Panc1 (cell line): Measurements from ENCODE around the gene KIF2A. TPM values are rescaled to one million over a fixed set of nuclear protein-coding genes. Genes with fewer than 3 reads are reported as not detected.

Experiments used
- ATAC-seq: fragments of 200-7000 bp; cut with Tn5 transposase; 2 replicates; pipeline ENCODE4 v1.9.1; 2020; ENCODE audit warnings: mild to moderate bottlenecking, moderate library complexity
- BruUV-seq: library from RNA; stranded (reverse); fragments of 400-500 nt; replicated peaks from 2 replicates; lab custom pipeline; 2021; lab: Mats Ljungman, UMichigan
- CTCF ChIA-PET: fragments of 300-600 bp; sonication (Branson Sonifier 250); formaldehyde crosslinking; loops from one replicate; lab custom pipeline; 2022; ENCODE audit warnings: antibody characterized with exemption; lab: Charles Lee
- POLR2A ChIA-PET: fragments of 300-600 bp; sonication (Branson Sonifier 250); formaldehyde crosslinking; loops from one replicate; lab custom pipeline; 2022; ENCODE audit warnings: antibody characterized with exemption; lab: Charles Lee
- DNase-seq: peaks from one replicate; pipeline ENCODE4 v3.0.0-alpha.2; 2010; ENCODE audit warnings: low read depth, low spot score
- H3K27ac ChIP-seq: 2 replicates; pipeline ENCODE4 v1.5.1; 2011; ENCODE audit warnings: mild to moderate bottlenecking, low read length, inconsistent platforms
- H3K27me3 ChIP-seq: fragments of 200-500 bp; sonication (Bioruptor generic); 2 replicates; pipeline ENCODE4 v1.6.0; 2014; ENCODE audit warnings: low read length, inconsistent platforms; ENCODE audit not compliant: control insufficient read depth, insufficient read depth
- H3K36me3 ChIP-seq: fragments of 200-500 bp; sonication (Bioruptor generic); 2 replicates; pipeline ENCODE4 v1.5.1; 2014; ENCODE audit warnings: inconsistent platforms, mild to moderate bottlenecking, low read length, moderate library complexity; ENCODE audit not compliant: control insufficient read depth, insufficient read depth
- H3K4me1 ChIP-seq: 2 replicates; pipeline ENCODE4 v1.5.1; 2011; ENCODE audit warnings: inconsistent platforms, mild to moderate bottlenecking, low read length, moderate library complexity; ENCODE audit not compliant: control insufficient read depth, insufficient read depth
- H3K4me3 ChIP-seq, 2 experiments: 2 replicates each; pipeline ENCODE4 v1.5.1; 2011 to 2012; ENCODE audit warnings: low read depth in 2 of 2, low read length in 2 of 2, mild to moderate bottlenecking in 2 of 2, inconsistent platforms in 1 of 2, moderate library complexity in 1 of 2
- H3K9me3 ChIP-seq: fragments of 200-500 bp; sonication (Bioruptor generic); 2 replicates; pipeline ENCODE4 v1.5.1; 2014; ENCODE audit warnings: low read depth, mild to moderate bottlenecking, inconsistent platforms, low read length, moderate library complexity; ENCODE audit not compliant: control insufficient read depth, insufficient read depth
- CTCF ChIP-seq: fragments of 450-650 bp; IDR thresholded peaks from 2 replicates; pipeline ENCODE4 v1.5.1; 2017; ENCODE audit warnings: mild to moderate bottlenecking
- POLR2AphosphoS5 ChIP-seq: IDR thresholded peaks from 2 replicates; pipeline ENCODE4 v1.6.1; 2012; ENCODE audit warnings: mild to moderate bottlenecking, low read depth, low read length, moderate library complexity
- SIN3A ChIP-seq: IDR thresholded peaks from 2 replicates; pipeline ENCODE4 v1.6.1; 2012; ENCODE audit warnings: low read depth, mild to moderate bottlenecking, low read length, moderate library complexity, borderline replicate concordance; ENCODE audit not compliant: insufficient read depth
- TCF7L2 ChIP-seq: IDR thresholded peaks from 2 replicates; pipeline ENCODE4 v1.6.1; 2011; ENCODE audit warnings: mild to moderate bottlenecking, low read depth, low read length, inconsistent platforms
- in situ Hi-C: cut with HindIII; loops from 2 replicates; pipeline ENCODE4 v1.10.0; 2016; ENCODE audit warnings: low sequenced_read_pairs, low pct_unique_long_range_greater_than_20kb
- intact Hi-C: fragments of 100-400 bp; cut with micrococcal nuclease; formaldehyde crosslinking; loops from one replicate; pipeline ENCODE4 v1.10.0; 2022; ENCODE audit not compliant: unreplicated experiment
- total RNA-seq: library from RNA; stranded (reverse); gene quantifications from one replicate; pipeline ENCODE4 v1.2.1, GENCODE V29; 2021; ENCODE audit not compliant: unreplicated experiment
- TF ChIP-seq, protein P1 (sequence below), 2 experiments: IDR thresholded peaks; 2 replicates each; pipeline ENCODE4 v1.6.1; 2011 to 2012; ENCODE audit warnings: low read depth in 2 of 2, control low read depth in 1 of 2, low read length in 1 of 2, mild to moderate bottlenecking in 1 of 2, moderate library complexity in 1 of 2; ENCODE audit not compliant: insufficient read depth in 1 of 2

The KIF2A gene
- total RNA-seq, 1 experiment from 2014 or later: 58.9 TPM

DNA sequence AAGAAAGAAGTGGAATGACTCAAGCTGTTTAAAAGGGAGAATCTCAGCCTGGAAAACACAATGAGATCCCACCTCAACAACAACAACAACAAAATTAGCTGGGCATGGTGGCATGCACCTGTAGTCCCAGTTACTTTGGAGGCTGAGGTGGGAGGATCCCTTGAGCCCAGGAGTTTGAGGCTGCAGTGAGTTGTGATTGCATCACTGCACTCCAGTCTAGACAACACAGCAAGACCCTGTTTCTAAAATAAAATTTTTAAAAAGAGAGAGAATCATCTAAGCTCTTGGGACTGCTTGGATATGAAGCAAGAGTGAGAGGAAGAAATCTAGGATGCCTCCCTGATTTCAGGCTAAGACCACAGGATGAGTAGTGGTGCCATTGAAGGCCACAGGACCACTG is 47.4 kb upstream of the KIF2A start:
- Histone ChIP-seq H3K27me3 (peaks cover 4% of the 10 kb centered on the region; the same call in 1 of the 2 replicates), H3K36me3 (no peaks in the 10 kb centered on the region), H3K9me3 (no peaks in the 10 kb centered on the region), H3K27ac (no peak overlapping the region), H3K4me3 (no peak overlapping the region), H3K4me1 (no peaks in the 10 kb centered on the region)
- ATAC-seq: no peak
- no peak for TF ChIP-seq POLR2AphosphoS5
- no peak for TF ChIP-seq SIN3A
- TF ChIP-seq CTCF: no peak
- DNase-seq: no peak
- POLR2A ChIA-PET: no interaction called here
- in situ Hi-C loops: no loop called here
- no TSS peak for BruUV-seq
- intact Hi-C loops: no loop called here
- CTCF ChIA-PET: no interaction called here

DNA sequence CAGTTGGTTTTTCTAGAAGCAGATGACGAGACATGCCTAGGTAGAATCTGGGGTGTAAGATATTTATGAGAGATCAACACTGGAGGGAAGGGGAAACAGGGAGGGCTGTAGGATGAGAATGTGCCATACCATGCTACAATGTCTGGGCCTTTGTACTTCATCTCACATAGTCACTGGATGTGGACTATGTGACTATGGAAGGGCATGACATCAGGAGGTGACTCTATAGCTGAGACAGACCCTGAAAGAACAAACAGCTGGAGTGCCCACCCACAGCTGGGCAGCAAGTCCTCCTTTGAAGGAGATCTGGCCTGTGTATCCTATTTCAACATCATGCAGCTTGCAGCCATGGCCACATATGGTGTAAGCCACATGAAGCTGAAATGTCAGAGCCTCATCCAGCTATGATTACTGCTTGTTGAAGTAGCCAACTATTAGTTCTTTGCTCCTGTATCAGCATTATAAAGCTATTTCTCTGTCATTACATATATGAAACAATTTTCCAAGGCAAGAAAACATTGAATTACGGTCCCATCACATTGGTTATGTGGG is 46.2 kb upstream of the KIF2A start:
- H3K27me3 ChIP-seq: peaks cover 4% of the 10 kb centered on the region; the same call in 1 of the 2 replicates
- no peak overlapping the region for H3K27ac ChIP-seq
- intact Hi-C loops (no loop called here), in situ Hi-C loops (no loop called here)
- ATAC-seq: no peak
- H3K36me3 ChIP-seq: no peaks in the 10 kb centered on the region
- ChIA-PET POLR2A (no interaction called here), CTCF (interaction anchor here (0.5 kb wide), 1 partner anchor 11 kb away, joined by 4 read pairs; no protein-coding TSS in a partner anchor)
- DNase-seq: no peak
- TF ChIP-seq, protein P1, sequence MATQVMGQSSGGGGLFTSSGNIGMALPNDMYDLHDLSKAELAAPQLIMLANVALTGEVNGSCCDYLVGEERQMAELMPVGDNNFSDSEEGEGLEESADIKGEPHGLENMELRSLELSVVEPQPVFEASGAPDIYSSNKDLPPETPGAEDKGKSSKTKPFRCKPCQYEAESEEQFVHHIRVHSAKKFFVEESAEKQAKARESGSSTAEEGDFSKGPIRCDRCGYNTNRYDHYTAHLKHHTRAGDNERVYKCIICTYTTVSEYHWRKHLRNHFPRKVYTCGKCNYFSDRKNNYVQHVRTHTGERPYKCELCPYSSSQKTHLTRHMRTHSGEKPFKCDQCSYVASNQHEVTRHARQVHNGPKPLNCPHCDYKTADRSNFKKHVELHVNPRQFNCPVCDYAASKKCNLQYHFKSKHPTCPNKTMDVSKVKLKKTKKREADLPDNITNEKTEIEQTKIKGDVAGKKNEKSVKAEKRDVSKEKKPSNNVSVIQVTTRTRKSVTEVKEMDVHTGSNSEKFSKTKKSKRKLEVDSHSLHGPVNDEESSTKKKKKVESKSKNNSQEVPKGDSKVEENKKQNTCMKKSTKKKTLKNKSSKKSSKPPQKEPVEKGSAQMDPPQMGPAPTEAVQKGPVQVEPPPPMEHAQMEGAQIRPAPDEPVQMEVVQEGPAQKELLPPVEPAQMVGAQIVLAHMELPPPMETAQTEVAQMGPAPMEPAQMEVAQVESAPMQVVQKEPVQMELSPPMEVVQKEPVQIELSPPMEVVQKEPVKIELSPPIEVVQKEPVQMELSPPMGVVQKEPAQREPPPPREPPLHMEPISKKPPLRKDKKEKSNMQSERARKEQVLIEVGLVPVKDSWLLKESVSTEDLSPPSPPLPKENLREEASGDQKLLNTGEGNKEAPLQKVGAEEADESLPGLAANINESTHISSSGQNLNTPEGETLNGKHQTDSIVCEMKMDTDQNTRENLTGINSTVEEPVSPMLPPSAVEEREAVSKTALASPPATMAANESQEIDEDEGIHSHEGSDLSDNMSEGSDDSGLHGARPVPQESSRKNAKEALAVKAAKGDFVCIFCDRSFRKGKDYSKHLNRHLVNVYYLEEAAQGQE (IDR thresholded peaks at IDR 0.05; ENCODE audit: insufficient read depth in 1 of 2, low read depth in 2 of 2, low read length in 1 of 2): no peak
- TF ChIP-seq SIN3A: no peak
- TF ChIP-seq TCF7L2: no peak
- TF ChIP-seq POLR2AphosphoS5: no peak
- TF ChIP-seq CTCF: no peak
- no peak overlapping the region for H3K4me3 ChIP-seq
- H3K9me3 ChIP-seq: no peaks in the 10 kb centered on the region
- no peaks in the 10 kb centered on the region for H3K4me1 ChIP-seq
- no TSS peak for BruUV-seq
